HL-60/S4 (cell line): ENCODE data around the gene TAB2.

Source experiments
- in situ Hi-C: fragments of 300-500 bp; cut with MboI; formaldehyde crosslinking; loops from 2 replicates; pipeline ENCODE4 v1.14.3; 2022; ENCODE audit warnings: low sequenced_read_pairs

Gene TAB2

GRCh38 chr6:149317644-149318571 lies at the start of gene TAB2:
TAB2 (plus strand) TSS chr6:149317712; CDS start chr6:149369998, 52,286 bp downstream.
- in situ Hi-C loops, result no loop called here

GRCh38 chr6:149268146-149268545 lies 49.4 kb upstream of the TAB2 start:
- in situ Hi-C loops, result no loop called here

- in situ Hi-C loops, result no loop called here
Observed at GRCh38 chr6:149268768-149269167, 48.7 kb upstream of the TAB2 start.

- in situ Hi-C loops, result no loop called here
Observed at GRCh38 chr6:149270616-149271015, 46.9 kb upstream of the TAB2 start.

- in situ Hi-C loops, result no loop called here
Observed at GRCh38 chr6:149271348-149272340, 45.9 kb upstream of the TAB2 start.

- in situ Hi-C loops, result no loop called here
Observed at GRCh38 chr6:149273318-149273717, 44.2 kb upstream of the TAB2 start.

GRCh38 chr6:149275621-149276020 lies 41.9 kb upstream of the TAB2 start:
- in situ Hi-C loops, result no loop called here

GRCh38 chr6:149277621-149278020 lies 39.9 kb upstream of the TAB2 start:
- in situ Hi-C loops, result no loop called here

- in situ Hi-C loops, result no loop called here
Observed at GRCh38 chr6:149278997-149279396, 38.5 kb upstream of the TAB2 start.

GRCh38 chr6:149284904-149285303 lies 32.6 kb upstream of the TAB2 start:
- in situ Hi-C loops, result no loop called here

GRCh38 chr6:149285626-149286025 lies 31.9 kb upstream of the TAB2 start:
- in situ Hi-C loops, result no loop called here

GRCh38 chr6:149286905-149287304 lies 30.6 kb upstream of the TAB2 start:
- in situ Hi-C loops, result no loop called here

- in situ Hi-C loops, result no loop called here
Observed at GRCh38 chr6:149289192-149289781, 28.2 kb upstream of the TAB2 start.

- in situ Hi-C loops, result no loop called here
Observed at GRCh38 chr6:149289966-149290365, 27.5 kb upstream of the TAB2 start.

GRCh38 chr6:149293244-149293643 lies 24.3 kb upstream of the TAB2 start:
- in situ Hi-C loops, result no loop called here

- in situ Hi-C loops, result no loop called here
Observed at GRCh38 chr6:149300563-149300962, 16.9 kb upstream of the TAB2 start.

GRCh38 chr6:149302723-149303122 lies 14.8 kb upstream of the TAB2 start:
- in situ Hi-C loops, result no loop called here

GRCh38 chr6:149303468-149303867 lies 14.0 kb upstream of the TAB2 start:
- in situ Hi-C loops, result no loop called here

- in situ Hi-C loops, result no loop called here
Observed at GRCh38 chr6:149305372-149305771, 12.1 kb upstream of the TAB2 start.

- in situ Hi-C loops, result no loop called here
Observed at GRCh38 chr6:149306967-149307366, 10.5 kb upstream of the TAB2 start.

- in situ Hi-C loops, result no loop called here
Observed at GRCh38 chr6:149311293-149311692, 6.2 kb upstream of the TAB2 start.
